Measurements from ENCODE around the gene ASB18. TPM values are rescaled to one million over a fixed set of nuclear protein-coding genes. Genes with fewer than 3 reads are reported as not detected.

ASB18 gene
- total RNA-seq, 1 donor from 2014 or later = not detected

- Mint-ChIP-seq H3K27ac (no peak overlapping the region), H3K27me3 (peaks cover 72% of the 10 kb centered on the region), H3K4me3 (no peak overlapping the region), H3K36me3 (no peaks in the 10 kb centered on the region), H3K4me1 (ENCODE audit: unreplicated experiment) (no peaks in the 10 kb centered on the region), H3K9me3 (no peaks in the 10 kb centered on the region)
- TF ChIP-seq, protein P1, sequence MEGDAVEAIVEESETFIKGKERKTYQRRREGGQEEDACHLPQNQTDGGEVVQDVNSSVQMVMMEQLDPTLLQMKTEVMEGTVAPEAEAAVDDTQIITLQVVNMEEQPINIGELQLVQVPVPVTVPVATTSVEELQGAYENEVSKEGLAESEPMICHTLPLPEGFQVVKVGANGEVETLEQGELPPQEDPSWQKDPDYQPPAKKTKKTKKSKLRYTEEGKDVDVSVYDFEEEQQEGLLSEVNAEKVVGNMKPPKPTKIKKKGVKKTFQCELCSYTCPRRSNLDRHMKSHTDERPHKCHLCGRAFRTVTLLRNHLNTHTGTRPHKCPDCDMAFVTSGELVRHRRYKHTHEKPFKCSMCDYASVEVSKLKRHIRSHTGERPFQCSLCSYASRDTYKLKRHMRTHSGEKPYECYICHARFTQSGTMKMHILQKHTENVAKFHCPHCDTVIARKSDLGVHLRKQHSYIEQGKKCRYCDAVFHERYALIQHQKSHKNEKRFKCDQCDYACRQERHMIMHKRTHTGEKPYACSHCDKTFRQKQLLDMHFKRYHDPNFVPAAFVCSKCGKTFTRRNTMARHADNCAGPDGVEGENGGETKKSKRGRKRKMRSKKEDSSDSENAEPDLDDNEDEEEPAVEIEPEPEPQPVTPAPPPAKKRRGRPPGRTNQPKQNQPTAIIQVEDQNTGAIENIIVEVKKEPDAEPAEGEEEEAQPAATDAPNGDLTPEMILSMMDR (conservative IDR thresholded peaks at IDR 0.05) = no peak
- no peak for DNase-seq (ENCODE audit: extremely low spot score, unreplicated experiment)
These were observed 107.4 kb downstream of the ASB18 start for GRCh38 chr2:236156860-236157194.

GRCh38 chr2:236156095-236156859 lies 107.9 kb downstream of the ASB18 start:
- no peak for DNase-seq (ENCODE audit: extremely low spot score, unreplicated experiment)
- TF ChIP-seq, protein P1 (conservative IDR thresholded peaks at IDR 0.05) = no peak
- Mint-ChIP-seq H3K4me1 (ENCODE audit: unreplicated experiment) (no peaks in the 10 kb centered on the region), H3K27ac (no peak overlapping the region), H3K27me3 (peaks cover 67% of the 10 kb centered on the region), H3K9me3 (no peaks in the 10 kb centered on the region), H3K4me3 (no peak overlapping the region), H3K36me3 (no peaks in the 10 kb centered on the region)

GRCh38 chr2:236155406-236155805 lies 108.8 kb downstream of the ASB18 start:
- Mint-ChIP-seq H3K27ac (no peak overlapping the region), H3K27me3 (peaks cover 66% of the 10 kb centered on the region), H3K9me3 (no peaks in the 10 kb centered on the region), H3K4me3 (no peak overlapping the region), H3K36me3 (no peaks in the 10 kb centered on the region), H3K4me1 (ENCODE audit: unreplicated experiment) (no peaks in the 10 kb centered on the region)
- TF ChIP-seq, protein P1 (conservative IDR thresholded peaks at IDR 0.05) = no peak
- no peak for DNase-seq (ENCODE audit: extremely low spot score, unreplicated experiment)

DNA sequence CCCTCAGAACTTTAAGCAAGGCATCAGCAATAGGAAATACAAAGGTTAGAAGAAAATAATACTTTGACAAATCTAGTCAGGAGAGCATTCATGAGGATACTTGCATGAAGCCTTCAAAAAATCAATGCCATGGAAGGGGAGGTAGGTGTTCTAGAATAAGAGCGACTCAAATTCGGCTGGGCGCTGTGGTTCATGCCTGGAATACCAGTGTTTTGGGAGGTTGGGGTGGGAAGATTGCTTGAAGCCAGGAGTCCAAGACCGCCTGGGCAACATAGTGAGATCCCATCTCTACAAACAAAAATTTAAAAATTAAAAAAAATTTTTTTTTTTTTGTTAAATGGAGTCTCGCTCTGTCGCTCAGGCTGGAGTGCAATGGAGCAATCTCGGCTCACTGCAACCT lies 117.8 kb downstream of the ASB18 start:
- H3K36me3 Mint-ChIP-seq = peaks cover 3% of the 10 kb centered on the region
- peaks cover 41% of the 10 kb centered on the region for H3K27me3 Mint-ChIP-seq
- peaks cover 6% of the 10 kb centered on the region for H3K4me1 Mint-ChIP-seq (ENCODE audit: unreplicated experiment)

DNA sequence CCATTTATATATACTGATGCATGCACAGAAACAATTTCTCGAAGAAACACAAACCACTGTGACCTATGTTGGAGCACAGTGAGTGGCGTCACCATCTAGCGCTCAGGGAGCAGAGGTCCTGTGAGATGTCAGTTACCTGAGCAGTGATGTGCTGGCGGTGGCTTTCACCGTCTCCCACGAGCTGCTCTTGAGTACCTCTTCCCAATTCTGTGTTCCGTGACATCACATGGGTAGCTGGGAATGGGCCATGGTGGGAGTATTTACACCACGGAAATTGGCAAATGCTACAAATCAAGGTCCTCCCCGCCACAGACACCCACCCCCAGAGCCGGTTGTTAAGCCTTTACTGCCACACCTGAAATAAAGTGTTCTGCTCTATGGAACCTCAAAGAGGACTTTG lies 120.4 kb downstream of the ASB18 start:
- Mint-ChIP-seq H3K4me1 (ENCODE audit: unreplicated experiment) (peaks cover 6% of the 10 kb centered on the region), H3K27ac (no peak overlapping the region), H3K27me3 (peaks cover 33% of the 10 kb centered on the region), H3K4me3 (no peak overlapping the region), H3K9me3 (no peaks in the 10 kb centered on the region), H3K36me3 (peaks cover 3% of the 10 kb centered on the region)
- DNase-seq (ENCODE audit: extremely low spot score, unreplicated experiment) = no peak
- TF ChIP-seq, protein P1 (conservative IDR thresholded peaks at IDR 0.05) = no peak

More for the DNA sequence above, 117.8 kb downstream of the ASB18 start:
- no peak overlapping the region for H3K4me3 Mint-ChIP-seq
- TF ChIP-seq, protein P1 (conservative IDR thresholded peaks at IDR 0.05) = no peak
- H3K27ac Mint-ChIP-seq = no peak overlapping the region
- DNase-seq (ENCODE audit: extremely low spot score, unreplicated experiment) = no peak
- H3K9me3 Mint-ChIP-seq = no peaks in the 10 kb centered on the region

Other genes with a start within 250 kb of the ASB18 start
- 0.50 and 2.1 TPM in 2 replicates for gene GBX2, start 96.0 kb downstream of the ASB18 start, total RNA-seq (ENCODE audit: low replicate concordance)